Chondrocyte (in vitro differentiated cells): ENCODE data around the gene NUBP2. TPM values are rescaled to one million over a fixed set of nuclear protein-coding genes. Genes with fewer than 3 reads are reported as not detected.

Source experiments
- DNase-seq: peaks from one replicate; pipeline ENCODE4 v3.0.0; 2021; ENCODE audit warnings: mixed read lengths, low spot score
- H3K27ac Mint-ChIP-seq: one replicate; pipeline ENCODE4 v1.8.0; 2021; ENCODE audit warnings: mild to moderate bottlenecking, moderate library complexity, mixed read lengths; ENCODE audit not compliant: unreplicated experiment
- H3K27me3 Mint-ChIP-seq: 2 replicates; pipeline ENCODE4 v1.8.0; 2021; ENCODE audit warnings: low read depth, mixed read lengths
- H3K36me3 Mint-ChIP-seq: 2 replicates; pipeline ENCODE4 v1.8.0; 2021; ENCODE audit warnings: low read depth, mixed read lengths
- H3K4me1 Mint-ChIP-seq: 2 replicates; pipeline ENCODE4 v1.8.0; 2021; ENCODE audit warnings: low read depth, mild to moderate bottlenecking, mixed read lengths
- H3K4me3 Mint-ChIP-seq: one replicate; pipeline ENCODE4 v1.8.0; 2021; ENCODE audit warnings: mild to moderate bottlenecking, moderate library complexity, mixed read lengths; ENCODE audit not compliant: unreplicated experiment
- H3K9me3 Mint-ChIP-seq: 2 replicates; pipeline ENCODE4 v1.8.0; 2021; ENCODE audit warnings: low read depth, mixed read lengths
- CTCF ChIP-seq: fragments of 200-600 bp; sonication (generic); IDR thresholded peaks from 2 replicates; pipeline ENCODE4 v1.5.0; 2021; ENCODE audit warnings: antibody characterized with exemption, mild to moderate bottlenecking, moderate library complexity
- total RNA-seq: library from RNA; stranded (reverse); gene quantifications from 3 replicates; pipeline ENCODE4 v1.2.1, GENCODE V29; 2021

The NUBP2 gene
- total RNA-seq, 1 donor from 2014 or later = 36.5 TPM

- Mint-ChIP-seq H3K4me3 (no peak overlapping the region), H3K27me3 (no peaks in the 10 kb centered on the region), H3K4me1 (peaks cover 4% of the 10 kb centered on the region), H3K27ac (no peak overlapping the region), H3K36me3 (peaks cover 16% of the 10 kb centered on the region), H3K9me3 (no peaks in the 10 kb centered on the region)
- no peak for TF ChIP-seq CTCF
- DNase-seq = no peak
These were observed 24.9 kb downstream of the NUBP2 start for GRCh38 chr16:1807626-1808025.

- Mint-ChIP-seq H3K27ac (no peak overlapping the region), H3K36me3 (peaks cover 16% of the 10 kb centered on the region), H3K9me3 (no peaks in the 10 kb centered on the region), H3K27me3 (no peaks in the 10 kb centered on the region), H3K4me3 (no peak overlapping the region), H3K4me1 (peaks cover 12% of the 10 kb centered on the region)
- TF ChIP-seq CTCF = no peak
- DNase-seq = no peak
These were observed 25.9 kb downstream of the NUBP2 start for GRCh38 chr16:1808691-1809090.

GRCh38 chr16:1809281-1809801, 26.6 kb downstream of the NUBP2 start:
- Mint-ChIP-seq H3K27ac (no peak overlapping the region), H3K36me3 (peaks cover 16% of the 10 kb centered on the region), H3K4me1 (peaks cover 12% of the 10 kb centered on the region), H3K27me3 (no peaks in the 10 kb centered on the region), H3K4me3 (no peak overlapping the region), H3K9me3 (no peaks in the 10 kb centered on the region)
- no peak for TF ChIP-seq CTCF
- DNase-seq = no peak

- Mint-ChIP-seq H3K27ac (no peak overlapping the region), H3K9me3 (no peaks in the 10 kb centered on the region), H3K4me1 (peaks cover 12% of the 10 kb centered on the region), H3K27me3 (no peaks in the 10 kb centered on the region), H3K36me3 (peaks cover 16% of the 10 kb centered on the region), H3K4me3 (no peak overlapping the region)
- DNase-seq = no peak
- TF ChIP-seq CTCF = no peak
These were observed 27.3 kb downstream of the NUBP2 start for GRCh38 chr16:1810106-1810505.

- H3K36me3 Mint-ChIP-seq = peaks cover 18% of the 10 kb centered on the region
- no peaks in the 10 kb centered on the region for H3K27me3 Mint-ChIP-seq
- no peak for DNase-seq
- H3K27ac Mint-ChIP-seq = no peak overlapping the region
- no peak for TF ChIP-seq CTCF
- H3K4me1 Mint-ChIP-seq = peaks cover 12% of the 10 kb centered on the region
- H3K9me3 Mint-ChIP-seq = no peaks in the 10 kb centered on the region
- no peak overlapping the region for H3K4me3 Mint-ChIP-seq
These were observed 27.8 kb downstream of the NUBP2 start for GRCh38 chr16:1810536-1810935.
